WTC11 (cell line): Measurements from ENCODE around the gene RPS6KB2. TPM values are rescaled to one million over a fixed set of nuclear protein-coding genes. Genes with fewer than 3 reads are reported as not detected.

Experiments used
- ATAC-seq: fragments of 200-7000 bp; cut with Tn5 transposase; 2 replicates; pipeline ENCODE4 v1.10.0; 2021; ENCODE audit warnings: mild to moderate bottlenecking, moderate library complexity
- CTCF ChIA-PET: fragments of 300-600 bp; sonication (Branson Sonifier 250); formaldehyde crosslinking; loops from one replicate; lab custom pipeline; 2021; ENCODE audit warnings: antibody characterized with exemption; lab: Charles Lee
- POLR2A ChIA-PET: fragments of 350-600 bp; sonication (Branson Sonifier 250); formaldehyde crosslinking; loops from one replicate; lab custom pipeline; 2021; ENCODE audit warnings: antibody characterized with exemption; lab: Charles Lee
- DNase-seq: peaks from one replicate; pipeline ENCODE4 v3.0.0; 2021; ENCODE audit warnings: low spot score
- H3K27ac Mint-ChIP-seq: 2 replicates; pipeline ENCODE4 v1.8.0; 2021; ENCODE audit warnings: mixed read lengths
- H3K27me3 Mint-ChIP-seq: 2 replicates; pipeline ENCODE4 v1.8.0; 2021; ENCODE audit warnings: low read depth, mild to moderate bottlenecking, moderate library complexity, mixed read lengths
- H3K36me3 Mint-ChIP-seq: 2 replicates; pipeline ENCODE4 v1.8.0; 2021; ENCODE audit warnings: mixed read lengths
- H3K4me1 Mint-ChIP-seq: 2 replicates; pipeline ENCODE4 v1.8.0; 2022; ENCODE audit warnings: mixed read lengths
- H3K4me3 Mint-ChIP-seq: 2 replicates; pipeline ENCODE4 v1.8.0; 2021; ENCODE audit warnings: mild to moderate bottlenecking, moderate library complexity, mixed read lengths
- H3K9me3 Mint-ChIP-seq: 2 replicates; pipeline ENCODE4 v1.8.0; 2021; ENCODE audit warnings: mixed read lengths
- ARID4B ChIP-seq: sonication (generic); formaldehyde crosslinking; IDR thresholded peaks from 2 replicates; pipeline ENCODE4 v1.8.0; 2023; ENCODE audit warnings: missing genetic modification reagents, mild to moderate bottlenecking, borderline replicate concordance
- E2F1 ChIP-seq: sonication (generic); formaldehyde crosslinking; IDR thresholded peaks from 2 replicates; pipeline ENCODE4 v1.8.0; 2022; ENCODE audit warnings: mild to moderate bottlenecking, missing genetic modification reagents
- E2F4 ChIP-seq: sonication (generic); formaldehyde crosslinking; IDR thresholded peaks from 2 replicates; pipeline ENCODE4 v1.8.1; 2022; ENCODE audit warnings: low read depth, mild to moderate bottlenecking, moderate library complexity, missing genetic modification reagents, borderline replicate concordance
- E2F5 ChIP-seq: sonication (generic); formaldehyde crosslinking; IDR thresholded peaks from 2 replicates; pipeline ENCODE4 v1.8.1; 2022; ENCODE audit warnings: mild to moderate bottlenecking, moderate library complexity, missing genetic modification reagents
- ETV6 ChIP-seq: sonication (generic); formaldehyde crosslinking; IDR thresholded peaks from 2 replicates; pipeline ENCODE4 v1.8.1; 2022; ENCODE audit warnings: mild to moderate bottlenecking, missing genetic modification reagents
- FOXP1 ChIP-seq: sonication (generic); formaldehyde crosslinking; IDR thresholded peaks from 2 replicates; pipeline ENCODE4 v1.8.0; 2022; ENCODE audit warnings: missing genetic modification reagents, mild to moderate bottlenecking, moderate library complexity, borderline replicate concordance
- FOXP4 ChIP-seq: sonication (generic); formaldehyde crosslinking; IDR thresholded peaks from 2 replicates; pipeline ENCODE4 v1.8.0; 2022; ENCODE audit warnings: mild to moderate bottlenecking, missing genetic modification reagents
- HMGA2 ChIP-seq: fragments of 250-450 bp; sonication (Bioruptor Pico); IDR thresholded peaks from 2 replicates; pipeline ENCODE4 v1.4.0; 2021; ENCODE audit warnings: mild to moderate bottlenecking, moderate library complexity
- IRF2 ChIP-seq: sonication (generic); formaldehyde crosslinking; IDR thresholded peaks from 2 replicates; pipeline ENCODE4 v1.8.0; 2022; ENCODE audit warnings: low read depth, missing genetic modification reagents, borderline replicate concordance
- MXD4 ChIP-seq: fragments of 250-450 bp; sonication (Bioruptor Pico); IDR thresholded peaks from 2 replicates; pipeline ENCODE4 v1.8.0; 2021; ENCODE audit warnings: mild to moderate bottlenecking, moderate library complexity, borderline replicate concordance
- NFE2L1 ChIP-seq: sonication (generic); formaldehyde crosslinking; IDR thresholded peaks from 2 replicates; pipeline ENCODE4 v1.8.1; 2023; ENCODE audit warnings: missing genetic modification reagents
- NR3C1 ChIP-seq: sonication (generic); formaldehyde crosslinking; conservative IDR thresholded peaks from 2 replicates; pipeline ENCODE4 v1.8.1; 2023; ENCODE audit warnings: low read depth, mild to moderate bottlenecking, missing genetic modification reagents
- OVOL2 ChIP-seq: fragments of 250-450 bp; sonication (Bioruptor Pico); IDR thresholded peaks from 2 replicates; pipeline ENCODE4 v1.9.0; 2021; ENCODE audit warnings: mild to moderate bottlenecking, borderline replicate concordance
- RELA ChIP-seq: sonication (generic); formaldehyde crosslinking; IDR thresholded peaks from 2 replicates; pipeline ENCODE4 v1.8.1; 2022; ENCODE audit warnings: missing genetic modification reagents, mild to moderate bottlenecking, borderline replicate concordance
- SMAD3 ChIP-seq: sonication (generic); formaldehyde crosslinking; IDR thresholded peaks from 2 replicates; pipeline ENCODE4 v1.8.0; 2022; ENCODE audit warnings: missing genetic modification reagents, mild to moderate bottlenecking, borderline replicate concordance
- SMAD4 ChIP-seq: sonication (generic); formaldehyde crosslinking; IDR thresholded peaks from 2 replicates; pipeline ENCODE4 v1.8.0; 2022; ENCODE audit warnings: mild to moderate bottlenecking, missing genetic modification reagents
- SOX15 ChIP-seq: fragments of 250-450 bp; sonication (Bioruptor Pico); IDR thresholded peaks from 2 replicates; pipeline ENCODE4 v1.9.0; 2021; ENCODE audit warnings: mild to moderate bottlenecking
- TCF7 ChIP-seq: sonication (generic); formaldehyde crosslinking; IDR thresholded peaks from 2 replicates; pipeline ENCODE4 v1.8.0; 2022; ENCODE audit warnings: mild to moderate bottlenecking, low read depth, missing genetic modification reagents, moderate library complexity
- TEAD1 ChIP-seq: sonication (generic); formaldehyde crosslinking; IDR thresholded peaks from 2 replicates; pipeline ENCODE4 v1.8.0; 2022; ENCODE audit warnings: mild to moderate bottlenecking, missing genetic modification reagents
- TP53 ChIP-seq: sonication (generic); formaldehyde crosslinking; IDR thresholded peaks from 2 replicates; pipeline ENCODE4 v1.8.1; 2023; ENCODE audit warnings: mild to moderate bottlenecking, missing genetic modification reagents
- USF1 ChIP-seq: sonication (generic); formaldehyde crosslinking; IDR thresholded peaks from 2 replicates; pipeline ENCODE4 v1.8.0; 2022; ENCODE audit warnings: mild to moderate bottlenecking, missing genetic modification reagents
- ZNF138 ChIP-seq: sonication (generic); formaldehyde crosslinking; conservative IDR thresholded peaks from 2 replicates; pipeline ENCODE4 v1.8.1; 2022; ENCODE audit warnings: mild to moderate bottlenecking, moderate library complexity, missing genetic modification reagents
- ZNF232 ChIP-seq: sonication (generic); formaldehyde crosslinking; IDR thresholded peaks from 2 replicates; pipeline ENCODE4 v1.8.0; 2022; ENCODE audit warnings: mild to moderate bottlenecking, missing genetic modification reagents
- ZNF317 ChIP-seq: sonication (generic); formaldehyde crosslinking; IDR thresholded peaks from 2 replicates; pipeline ENCODE4 v1.8.1; 2023; ENCODE audit warnings: low read depth, mild to moderate bottlenecking, moderate library complexity, missing genetic modification reagents, borderline replicate concordance
- ZNF396 ChIP-seq: fragments of 250-450 bp; sonication (Bioruptor Pico); IDR thresholded peaks from 2 replicates; pipeline ENCODE4 v1.8.0; 2021; ENCODE audit warnings: mild to moderate bottlenecking, moderate library complexity, borderline replicate concordance
- ZNF416 ChIP-seq: fragments of 250-450 bp; sonication (Bioruptor Pico); IDR thresholded peaks from 2 replicates; pipeline ENCODE4 v1.9.0; 2021; ENCODE audit warnings: mild to moderate bottlenecking, inconsistent platforms
- total RNA-seq: library from RNA; stranded (reverse); gene quantifications from 3 replicates; pipeline ENCODE4 v1.2.3, GENCODE V29; 2021

Gene RPS6KB2
- total RNA-seq, 1 experiment from 2014 or later = 54.7 TPM

- H3K27ac Mint-ChIP-seq = 0 out of 2 replicates have a peak within 1 kb of the TSS, but pooled peaks have one; percentile 42
- no peaks in the 10 kb centered on the region for H3K36me3 Mint-ChIP-seq
- CTCF ChIA-PET = interaction anchor here (0.6 to 2.8 kb wide), 17 partner anchors 8 to 145 kb away, joined by 3 to 28 read pairs (median 4); partner anchors contain the start of genes CLCF1, PITPNM1, POLD4 and PPP1CA
- H3K9me3 Mint-ChIP-seq = no peaks in the 10 kb centered on the region
- ATAC-seq (peak; percentile 77), DNase-seq (peak; percentile 92)
- H3K4me1 Mint-ChIP-seq = peaks cover 23% of the 10 kb centered on the region
- POLR2A ChIA-PET = interaction anchor here (0.6 to 1.7 kb wide), 10 partner anchors 10 to 115 kb away, joined by 3 to 8 read pairs (median 4); partner anchors contain the start of genes AIP, CORO1B, PPP1CA and PTPRCAP
- H3K4me3 Mint-ChIP-seq = peak within 1 kb of the TSS; percentile 87
- peaks cover 12% of the 10 kb centered on the region for H3K27me3 Mint-ChIP-seq
- no peak for TF ChIP-seq ZNF232 (CRISPR knock-in tag)
- TF ChIP-seq OVOL2 (CRISPR knock-in tag) = no peak
- TF ChIP-seq HMGA2 (CRISPR knock-in tag) = no peak
- TF ChIP-seq SOX15 (CRISPR knock-in tag) = no peak
- peak; percentile 48 for TF ChIP-seq USF1
- no peak for TF ChIP-seq E2F4 (CRISPR knock-in tag)
- 0 out of 2 replicates have a peak, but pooled peaks have one; percentile 85 for TF ChIP-seq NR3C1
- no peak for TF ChIP-seq SMAD3 (CRISPR knock-in tag)
- no peak for TF ChIP-seq SMAD4 (CRISPR knock-in tag)
- no peak for TF ChIP-seq ZNF138 (CRISPR knock-in tag)
- no peak for TF ChIP-seq TCF7 (CRISPR knock-in tag)
- 0 out of 2 replicates have a peak, but pooled peaks have one; percentile 47 for TF ChIP-seq FOXP4 (CRISPR knock-in tag)
- TF ChIP-seq TP53 (CRISPR knock-in tag) = 0 out of 2 replicates have a peak, but pooled peaks have one; percentile 70
- no peak for TF ChIP-seq ZNF317
- no peak for TF ChIP-seq ZNF396
- no peak for TF ChIP-seq MXD4
- peak; percentile 55; the same call in 1 of the 2 replicates for TF ChIP-seq FOXP1
- no peak for TF ChIP-seq ZNF416
- 0 out of 2 replicates have a peak, but pooled peaks have one; percentile 57 for TF ChIP-seq TEAD1 (CRISPR knock-in tag)
- TF ChIP-seq NFE2L1 (CRISPR knock-in tag) = no peak
- 0 out of 2 replicates have a peak, but pooled peaks have one; percentile 14 for TF ChIP-seq ARID4B (CRISPR knock-in tag)
- TF ChIP-seq E2F5 (CRISPR knock-in tag) = 0 out of 2 replicates have a peak, but pooled peaks have one; percentile 16
- no peak for TF ChIP-seq E2F1
- 0 out of 2 replicates have a peak, but pooled peaks have one; percentile 47 for TF ChIP-seq ETV6 (CRISPR knock-in tag)
- TF ChIP-seq IRF2 = no peak
- TF ChIP-seq RELA = no peak
Measured at GRCh38 chr11:67468759-67469507, 40.6 kb downstream of the RPS6KB2 start, which contains the start of gene TMEM134. Gene TMEM134 (minus strand): TSS chr11:67469251. CDS start chr11:67469192, 59 bp downstream.
